A673 (cell line): ENCODE measurements around the gene C16orf74.

Experiments used
- CTCF ChIP-seq: fragments of 300-800, 200-600 bp; sonication (generic); conservative IDR thresholded peaks from 2 replicates; pipeline ENCODE4 v1.5.1; 2017; ENCODE audit warnings: low read depth, mild to moderate bottlenecking, antibody characterized with exemption, low read length, moderate library complexity, mixed read lengths
- EZH2 ChIP-seq: fragments of 200-600 bp; sonication (generic); IDR thresholded peaks from 2 replicates; pipeline ENCODE4 v1.6.1; 2017; ENCODE audit warnings: borderline replicate concordance, low read depth, mild to moderate bottlenecking, mixed read lengths, antibody characterized with exemption, low read length; ENCODE audit not compliant: poor library complexity, severe bottlenecking

DNA sequence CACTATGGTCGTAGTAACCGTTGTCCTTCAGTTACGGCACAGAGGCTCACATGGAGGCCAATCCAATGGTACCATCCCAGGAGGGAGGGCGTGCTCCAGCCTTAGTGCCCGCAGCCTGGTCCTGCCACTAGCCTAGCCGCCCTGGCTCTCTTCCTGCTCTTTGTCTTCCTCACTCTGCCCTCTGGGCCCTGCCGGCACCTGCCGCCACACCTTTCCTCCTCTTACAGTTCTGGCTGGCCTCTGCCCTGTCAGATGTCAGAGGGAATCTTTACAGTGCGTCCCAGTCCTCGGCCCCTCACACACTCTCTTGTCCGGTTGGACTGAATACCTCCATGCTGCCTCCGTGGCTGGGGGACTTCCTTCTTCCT, 85.5 kb downstream of the C16orf74 start:
- TF ChIP-seq CTCF, result no peak
- no peak for TF ChIP-seq EZH2
